Calu3 (cell line): ENCODE data around the gene PAX5. TPM values are rescaled to one million over a fixed set of nuclear protein-coding genes. Genes with fewer than 3 reads are reported as not detected.

Source experiments
- BruUV-seq: library from RNA; stranded (reverse); fragments of 400-500 nt; replicated peaks from 2 replicates; lab custom pipeline; 2021; lab: Mats Ljungman, UMichigan
- CTCF ChIA-PET: fragments of 300-600 bp; sonication (Branson Sonifier 250); formaldehyde crosslinking; loops from one replicate; lab custom pipeline; 2022; ENCODE audit warnings: antibody characterized with exemption; lab: Charles Lee
- DNase-seq: peaks from one replicate; pipeline ENCODE4 v3.0.0; 2022
- H3K27ac Mint-ChIP-seq: one replicate; pipeline ENCODE4 v1.8.0; 2022; ENCODE audit warnings: mixed read lengths; ENCODE audit not compliant: unreplicated experiment
- H3K27me3 Mint-ChIP-seq: one replicate; pipeline ENCODE4 v1.8.0; 2022; ENCODE audit warnings: mixed read lengths; ENCODE audit not compliant: unreplicated experiment
- H3K36me3 Mint-ChIP-seq: one replicate; pipeline ENCODE4 v1.8.0; 2022; ENCODE audit warnings: mild to moderate bottlenecking, moderate library complexity, mixed read lengths; ENCODE audit not compliant: insufficient read depth, unreplicated experiment
- H3K4me1 Mint-ChIP-seq: one replicate; pipeline ENCODE4 v1.8.0; 2022; ENCODE audit warnings: mild to moderate bottlenecking, low read depth, mixed read lengths; ENCODE audit not compliant: unreplicated experiment
- H3K4me3 Mint-ChIP-seq: one replicate; pipeline ENCODE4 v1.8.0; 2022; ENCODE audit warnings: mild to moderate bottlenecking, low read depth, moderate library complexity, mixed read lengths; ENCODE audit not compliant: unreplicated experiment
- H3K9me3 Mint-ChIP-seq: one replicate; pipeline ENCODE4 v1.8.0; 2022; ENCODE audit warnings: low read depth, mixed read lengths; ENCODE audit not compliant: unreplicated experiment
- CTCF ChIP-seq: fragments of 200-600 bp; IDR thresholded peaks from one replicate; pipeline ENCODE4 v1.8.0; 2022; ENCODE audit warnings: antibody characterized with exemption; ENCODE audit not compliant: unreplicated experiment
- intact Hi-C: fragments of 100-400 bp; cut with micrococcal nuclease; formaldehyde crosslinking; loops from one replicate; pipeline ENCODE4 v1.10.0; 2022; ENCODE audit not compliant: unreplicated experiment
- total RNA-seq: library from RNA; stranded (reverse); gene quantifications from 2 replicates; pipeline ENCODE4 v1.2.3, GENCODE V29; 2022

Gene PAX5
- total RNA-seq, 1 experiment from 2014 or later: not detected

- DNase-seq: no peak
- TF ChIP-seq CTCF: no peak
- Mint-ChIP-seq H3K4me1 (no peaks in the 10 kb centered on the region), H3K27me3 (peaks cover 40% of the 10 kb centered on the region), H3K36me3 (no peaks in the 10 kb centered on the region), H3K27ac (no peak overlapping the region), H3K4me3 (no peak overlapping the region), H3K9me3 (no peaks in the 10 kb centered on the region)
- intact Hi-C loops: no loop called here
- no TSS peak for BruUV-seq
- CTCF ChIA-PET: no interaction called here
These were observed 152.2 kb downstream of the PAX5 start for GRCh38 chr9:36881743-36882441.

DNA sequence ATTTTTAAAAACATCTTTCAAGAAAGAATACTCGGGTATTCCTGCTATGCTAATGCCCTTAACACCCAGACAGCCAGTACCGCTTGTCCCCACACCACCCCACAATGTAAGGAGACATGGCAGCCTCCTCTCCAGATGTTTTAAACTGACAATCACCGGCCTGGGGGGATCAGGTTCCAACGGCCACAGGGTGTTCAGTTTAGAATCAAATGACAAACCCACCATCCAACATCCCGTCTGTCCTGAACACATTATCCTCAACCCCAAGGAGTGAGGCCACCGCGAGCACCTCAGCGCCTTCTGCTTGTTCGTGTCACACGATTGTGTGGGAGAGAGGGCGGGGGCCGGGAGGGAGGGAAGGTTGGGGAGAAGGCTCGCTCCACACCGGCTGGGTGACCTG is 152.8 kb downstream of the PAX5 start:
- Mint-ChIP-seq H3K9me3 (no peaks in the 10 kb centered on the region), H3K27me3 (peaks cover 40% of the 10 kb centered on the region), H3K27ac (no peak overlapping the region), H3K36me3 (no peaks in the 10 kb centered on the region), H3K4me1 (no peaks in the 10 kb centered on the region), H3K4me3 (no peak overlapping the region)
- intact Hi-C loops: no loop called here
- TF ChIP-seq CTCF: no peak
- DNase-seq: no peak
- BruUV-seq: no TSS peak
- CTCF ChIA-PET: no interaction called here

DNA sequence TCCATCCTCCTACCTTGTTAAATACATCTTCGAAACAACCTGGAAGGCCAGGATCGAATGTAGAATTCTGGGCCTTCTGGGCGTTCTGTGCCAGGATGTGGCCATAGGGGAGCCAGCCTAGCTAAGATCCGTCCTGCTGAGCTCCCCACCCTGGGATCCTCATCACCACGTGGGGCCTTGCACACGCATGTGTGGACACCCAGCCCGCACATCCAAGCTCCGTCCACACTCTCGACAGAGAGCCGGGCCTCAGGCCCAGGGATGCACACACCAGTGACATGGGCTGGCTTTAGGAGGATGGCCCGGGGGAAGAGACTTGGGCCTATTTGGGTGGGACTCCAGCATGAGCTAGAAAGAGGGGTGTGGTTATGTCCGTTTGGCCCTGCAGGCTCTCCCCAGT is 154.0 kb downstream of the PAX5 start:
- Mint-ChIP-seq H3K27ac (no peak overlapping the region), H3K36me3 (no peaks in the 10 kb centered on the region), H3K27me3 (peaks cover 40% of the 10 kb centered on the region), H3K4me1 (no peaks in the 10 kb centered on the region), H3K4me3 (no peak overlapping the region), H3K9me3 (no peaks in the 10 kb centered on the region)
- no TSS peak for BruUV-seq
- no peak for DNase-seq
- intact Hi-C loops: no loop called here
- CTCF ChIA-PET: no interaction called here
- TF ChIP-seq CTCF: no peak

DNA sequence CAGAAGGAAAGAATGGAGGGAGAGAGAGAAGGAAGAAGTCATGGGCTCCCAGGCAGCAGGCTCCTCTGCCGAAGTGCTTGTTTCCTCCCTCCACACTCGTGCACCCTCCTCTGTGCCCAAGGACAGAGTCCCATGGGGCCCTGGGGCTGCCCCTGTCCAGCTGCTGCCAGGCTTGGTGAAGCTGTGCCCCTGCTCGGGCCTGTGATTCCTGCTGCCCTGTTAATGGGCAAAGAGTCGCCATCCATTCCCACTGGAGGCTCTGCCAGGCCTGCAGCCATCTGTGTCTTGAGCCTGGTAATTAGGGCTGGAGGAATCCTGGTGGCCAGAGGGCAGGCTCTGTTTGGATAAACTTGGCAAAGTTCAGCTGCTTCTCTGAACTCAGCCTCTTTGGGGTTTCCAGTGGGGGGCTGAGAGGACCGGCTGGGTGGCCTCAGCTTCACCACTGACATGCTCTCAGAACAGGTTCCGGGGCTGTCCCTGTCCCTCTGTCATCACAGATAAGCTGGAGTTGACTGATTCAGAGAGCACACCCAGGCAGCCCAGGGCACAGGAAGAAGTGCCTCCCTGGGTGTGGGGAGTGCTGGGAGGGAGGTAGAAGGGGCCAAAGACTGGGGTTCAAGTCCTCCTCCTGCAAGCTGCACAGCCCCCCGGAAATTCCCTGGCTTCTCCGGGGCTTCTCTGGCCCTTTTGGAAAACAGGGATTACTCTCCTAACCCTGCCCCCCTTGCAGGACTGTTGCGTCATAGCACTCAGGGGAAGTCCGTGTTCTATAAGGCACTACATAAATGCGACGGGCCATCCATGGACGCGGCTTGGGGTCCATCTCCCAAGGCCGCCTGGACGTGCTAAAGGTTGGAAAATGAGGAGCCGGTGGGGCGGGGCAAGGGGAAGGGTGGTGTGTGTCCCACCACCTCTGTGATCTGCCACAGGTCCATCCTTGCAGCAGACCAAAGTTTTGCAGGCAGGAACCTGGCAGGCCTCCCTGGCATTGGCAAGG is 154.8 kb downstream of the PAX5 start:
- intact Hi-C loops: no loop called here
- TF ChIP-seq CTCF: no peak
- BruUV-seq: no TSS peak
- no peak overlapping the region for H3K27ac Mint-ChIP-seq
- DNase-seq: no peak
- no peaks in the 10 kb centered on the region for H3K9me3 Mint-ChIP-seq
- CTCF ChIA-PET: no interaction called here
- H3K27me3 Mint-ChIP-seq: peaks cover 40% of the 10 kb centered on the region
- no peak overlapping the region for H3K4me3 Mint-ChIP-seq
- no peaks in the 10 kb centered on the region for H3K36me3 Mint-ChIP-seq
- no peaks in the 10 kb centered on the region for H3K4me1 Mint-ChIP-seq
